Bone marrow (tissue), 2 donors: Measurements from ENCODE around the gene TIAL1.
"Not testable (repeated sequence)": the region's sequence is repeated elsewhere in the genome, so short reads cannot be mapped to it uniquely, and the experiment has no call there.

Experiments used
- DNase-seq, 2 donors: peaks; one replicate each; lab custom pipeline; 2025; lab: John Stamatoyannopoulos, UW

Gene TIAL1

DNA sequence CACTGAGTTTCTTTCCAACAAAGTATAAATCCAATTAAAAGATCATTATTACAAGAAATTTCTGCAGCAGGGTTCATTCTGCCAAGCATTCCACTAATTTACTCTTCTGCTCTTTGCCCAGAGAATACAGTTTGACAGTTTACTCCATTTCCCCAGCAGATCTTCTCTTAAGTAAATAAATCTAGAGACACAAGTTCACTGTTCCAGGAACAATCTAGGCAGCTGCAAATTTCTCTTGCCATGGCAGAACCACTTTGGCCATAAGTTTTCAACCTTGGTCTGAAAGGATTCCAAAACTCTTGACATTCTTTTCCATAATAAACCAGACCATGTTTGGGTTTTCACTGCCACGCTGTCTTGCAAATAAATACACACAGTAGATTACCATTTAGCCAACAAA lies 65.7 kb downstream of the TIAL1 start:
- no peak for DNase-seq

GRCh38 chr10:119528663-119529237 lies 68.0 kb downstream of the TIAL1 start:
- not testable (repeated sequence) for DNase-seq

DNA sequence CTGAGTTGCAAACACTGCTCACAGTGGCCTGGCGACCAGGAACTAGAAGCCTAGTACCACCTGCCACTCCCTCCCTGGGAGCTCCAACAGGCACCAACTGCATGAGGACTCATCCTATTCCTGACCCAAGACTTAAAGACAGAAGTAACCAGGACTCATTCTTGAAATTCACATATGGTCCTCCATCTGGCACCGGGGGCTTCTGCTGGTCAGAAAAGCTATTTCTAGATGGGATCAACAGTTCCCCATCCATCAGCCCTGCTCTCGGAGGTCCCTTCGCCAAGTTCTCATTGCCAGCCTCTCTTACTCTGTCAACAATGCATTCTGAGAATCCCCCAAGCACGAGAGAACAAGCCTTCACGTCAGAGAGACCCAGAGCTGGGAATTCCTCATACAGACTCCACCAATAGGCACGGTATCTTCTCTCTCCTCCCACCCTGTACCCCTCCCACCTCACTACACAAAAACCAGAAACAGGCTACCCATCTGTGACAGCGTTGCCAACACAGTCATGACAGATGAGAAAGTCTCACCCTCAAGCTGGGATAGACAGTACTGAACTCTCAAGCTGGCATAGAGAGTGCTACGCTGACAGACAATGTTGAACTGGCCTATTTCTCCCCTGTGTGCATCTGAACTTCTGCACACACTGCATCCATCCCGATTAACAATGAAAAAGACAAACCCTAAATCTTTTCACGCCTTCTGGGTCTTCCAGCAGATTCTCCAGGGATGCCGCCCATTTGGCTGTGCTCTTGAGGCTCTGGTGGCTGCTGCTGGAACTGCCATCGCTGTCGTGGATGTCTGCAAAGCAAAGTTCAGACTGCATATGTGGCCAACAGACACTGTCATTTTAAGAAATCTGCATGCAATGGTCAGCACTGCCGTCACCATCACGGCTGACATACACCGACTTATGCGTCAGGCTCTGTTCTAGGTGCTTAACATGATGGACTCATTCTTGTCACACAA lies 69.9 kb downstream of the TIAL1 start:
- no peak for DNase-seq

GRCh38 chr10:119526149-119526548 lies 70.6 kb downstream of the TIAL1 start:
- DNase-seq = no peak

- no peak for DNase-seq
Observed at GRCh38 chr10:119525116-119525515, 71.6 kb downstream of the TIAL1 start.

DNA sequence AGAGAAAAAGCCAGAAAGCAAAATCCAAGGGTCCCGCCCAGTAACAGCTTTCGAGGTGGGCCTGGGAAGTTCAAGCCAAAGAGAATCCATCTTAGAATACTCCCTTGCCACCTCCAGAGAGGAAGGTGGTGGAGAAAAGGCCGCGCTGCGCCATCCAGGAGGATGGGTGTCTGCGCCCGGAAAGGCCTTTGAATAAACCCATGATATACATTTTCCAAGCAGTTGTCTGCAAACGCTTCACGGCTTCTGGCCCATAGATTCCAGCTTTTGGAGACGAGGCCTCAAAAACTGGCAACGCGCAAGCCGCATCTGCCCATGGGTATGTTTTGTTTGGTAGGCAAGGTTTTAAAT lies 72.1 kb downstream of the TIAL1 start:
- no peak for DNase-seq

DNA sequence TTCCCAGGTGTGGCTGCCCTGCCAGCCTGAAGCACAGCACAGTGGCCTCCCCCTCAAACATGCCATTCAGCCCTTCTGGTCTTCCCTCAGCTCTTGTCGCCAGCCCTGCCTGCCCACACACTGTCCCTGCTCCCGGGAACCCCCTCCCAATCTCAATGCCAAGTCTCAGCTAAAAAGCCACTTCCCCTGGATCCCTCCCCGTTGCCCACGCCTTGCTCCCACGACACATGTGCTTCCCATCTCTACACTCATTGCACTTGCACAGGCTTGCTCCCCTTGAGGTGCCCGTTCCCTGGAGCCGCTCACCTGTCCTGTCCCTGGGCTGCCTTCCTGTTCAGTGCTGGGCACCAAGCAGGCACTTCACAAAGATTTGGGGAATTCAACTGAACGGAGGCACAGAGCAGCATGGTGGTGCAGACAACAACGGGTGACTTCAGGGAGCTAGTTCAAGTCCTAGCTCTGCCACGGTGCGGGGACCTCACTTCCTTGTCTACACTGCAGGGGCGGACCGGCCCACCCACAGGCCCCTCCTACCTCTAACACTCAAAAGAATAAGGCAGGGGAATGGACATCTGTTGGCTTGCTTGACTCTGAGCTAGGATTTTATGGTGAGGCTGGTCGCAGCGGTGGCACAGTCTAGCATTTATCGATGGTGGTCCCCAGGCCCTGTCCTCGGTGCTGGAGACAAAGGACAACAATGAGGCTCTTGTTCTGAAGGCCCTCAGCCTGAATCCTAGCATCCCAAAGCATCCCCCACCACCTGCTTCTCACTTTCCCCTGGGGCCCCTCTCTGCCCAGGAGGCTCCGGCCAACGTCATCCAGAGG lies 72.7 kb downstream of the TIAL1 start:
- DNase-seq = no peak
